GM12878 (cell line): ENCODE data around the gene TUT1. TPM values are rescaled to one million over a fixed set of nuclear protein-coding genes. Genes with fewer than 3 reads are reported as not detected.
A peak's percentile ranks its signal among the peaks of the same experiment; 100 is the strongest.

Source experiments
- ATAC-seq: fragments of 200-7000 bp; cut with Tn5 transposase; 3 replicates; pipeline ENCODE4 v1.9.1; 2020; ENCODE audit warnings: mild to moderate bottlenecking, moderate library complexity
- BruUV-seq: library from RNA; stranded (reverse); fragments of 400-500 nt; replicated peaks from 2 replicates; lab custom pipeline; 2021; lab: Mats Ljungman, UMichigan
- CTCF ChIA-PET: fragments of 300-600 bp; sonication (Branson Sonifier 250); formaldehyde crosslinking; extraction: SDS; loops from one replicate; lab custom pipeline; 2021; ENCODE audit warnings: inconsistent platforms; lab: Yijun Ruan, JAX
- POLR2A ChIA-PET: fragments of 350-600 bp; formaldehyde crosslinking; extraction: SDS; loops from one replicate; lab custom pipeline; 2021; ENCODE audit warnings: inconsistent platforms; lab: Charles Lee
- RAD21 ChIA-PET: fragments of 300-600 bp; sonication (Branson Sonifier 250); formaldehyde crosslinking; loops from one replicate; lab custom pipeline; 2023; ENCODE audit warnings: antibody characterized with exemption; ENCODE audit not compliant: unreplicated experiment; lab: Charles Lee
- SMC1A ChIA-PET: fragments of 300-600 bp; sonication (Branson Sonifier 250); formaldehyde crosslinking; loops from one replicate; lab custom pipeline; 2023; ENCODE audit not compliant: unreplicated experiment, uncharacterized antibody; lab: Charles Lee
- DNase-seq: peaks from one replicate; pipeline ENCODE4 v3.0.0-alpha.2; 2011; ENCODE audit warnings: low read depth, low spot score
- FAIRE-seq: peaks from 3 replicates; lab custom pipeline; 2011; peaks lifted over from hg19 to GRCh38; lab: Jason Lieb, UNC
- H2AFZ ChIP-seq: 2 replicates; pipeline ENCODE4 v1.6.0; 2011; ENCODE audit warnings: low read depth, low read length, control low read depth; ENCODE audit not compliant: control insufficient read depth
- H3K27ac ChIP-seq: 2 replicates; pipeline ENCODE4 v1.5.1; 2011; ENCODE audit warnings: control low read depth; ENCODE audit not compliant: control insufficient read depth, insufficient read depth
- H3K27me3 ChIP-seq, 2 experiments: replicated peaks in 1 of 2; 2 replicates each; pipeline versions ENCODE4 v1.6.0 to v1.6.1; 2011; ENCODE audit warnings: low read length in 1 of 2; ENCODE audit not compliant: control insufficient read depth in 2 of 2, insufficient read depth in 2 of 2
- H3K36me3 ChIP-seq, 2 experiments: 2 replicates each; pipeline ENCODE4 v1.5.1; 2011; ENCODE audit warnings: low read length in 1 of 2; ENCODE audit not compliant: control insufficient read depth in 2 of 2, insufficient read depth in 2 of 2
- H3K4me1 ChIP-seq: 2 replicates; pipeline ENCODE4 v1.6.1; 2011; ENCODE audit warnings: mild to moderate bottlenecking, low read length, moderate library complexity, mixed read lengths; ENCODE audit not compliant: control insufficient read depth, insufficient read depth
- H3K4me2 ChIP-seq: 2 replicates; pipeline ENCODE4 v1.6.0; 2011; ENCODE audit warnings: control low read depth; ENCODE audit not compliant: control insufficient read depth, insufficient read depth
- H3K4me3 ChIP-seq: fragments of 200-600 bp; sonication (generic); 2 replicates; pipeline ENCODE4 v1.5.1; 2016
- H3K79me2 ChIP-seq: 2 replicates; pipeline ENCODE4 v1.6.0; 2011; ENCODE audit warnings: low read length; ENCODE audit not compliant: control insufficient read depth, insufficient read depth
- H3K9ac ChIP-seq: 2 replicates; pipeline ENCODE4 v1.8.0; 2011; ENCODE audit warnings: low read length, control low read depth, mixed read lengths; ENCODE audit not compliant: control insufficient read depth, insufficient read depth
- H3K9me3 ChIP-seq: replicated peaks from 3 replicates; pipeline ENCODE4 v1.5.1; 2011; ENCODE audit warnings: mild to moderate bottlenecking, low read length; ENCODE audit not compliant: control insufficient read depth, insufficient read depth
- H4K20me1 ChIP-seq: 2 replicates; pipeline ENCODE4 v1.6.0; 2011; ENCODE audit not compliant: control insufficient read depth, insufficient read depth
- NRF1 ChIP-seq: conservative IDR thresholded peaks from 2 replicates; pipeline ENCODE4 v1.6.1; 2011; ENCODE audit warnings: mild to moderate bottlenecking, low read depth, low read length, improper control_type of control experiment
- WGBS: methylation state at CpG from one replicate; pipeline ENCODE4 v1.1.6; 2016; ENCODE audit warnings: low lambda C conversion rate; ENCODE audit not compliant: insufficient replicate concordance, insufficient coverage; ENCODE audit errors: missing lambda C conversion rate; 5-methylcytosine and 5-hydroxymethylcytosine counted together
- in situ Hi-C: fragments of 300-500 bp; cut with MboI; formaldehyde crosslinking; loops from 9 replicates; pipeline ENCODE4 v1.14.3; 2018; ENCODE audit warnings: mixed read lengths
- intact Hi-C: fragments of 100-400 bp; cut with micrococcal nuclease; formaldehyde crosslinking; loops from one replicate; pipeline ENCODE4 v1.14.2; 2022; ENCODE audit not compliant: unreplicated experiment
- polyA plus RNA-seq, 11 experiments: library from polyadenylated mRNA; depleted of rRNA in 4 of 11; unstranded in 6 of 11; stranded (reverse) in 5 of 11; fragments of >200 nt; fragmentation: Nextera tagmentation in 4 of 11; fragmentation: Illumina TruSeq in 1 of 11; extraction: Ambion mirVana in 4 of 11; extraction: Trizol in 1 of 11; gene quantifications; 1 replicate in 1 of 11; 2 replicates in 10 of 11; pipeline versions ENCODE4 v1.2.1 to v1.2.3, GENCODE V29; 2011 to 2016; ENCODE audit warnings: inconsistent platforms in 2 of 11, missing spikeins in 2 of 11, low read depth in 1 of 11
- total RNA-seq, 4 experiments: library from RNA; depleted of rRNA in 3 of 4; stranded (reverse); fragments of >200 nt in 3 of 4; fragmentation: Illumina TruSeq in 1 of 4; extraction: Trizol in 1 of 4; gene quantifications; 2 replicates each; pipeline versions ENCODE4 v1.2.1 to v1.2.3, GENCODE V29; 2013 to 2021
- TF ChIP-seq, protein P1 (sequence below), 3 experiments: IDR thresholded peaks in 2 of 3; conservative IDR thresholded peaks in 1 of 3; 2 replicates each; pipeline ENCODE4 v1.5.1; 2011; ENCODE audit warnings: low read depth in 3 of 3, low read length in 3 of 3, mild to moderate bottlenecking in 3 of 3, control low read depth in 2 of 3, moderate library complexity in 2 of 3, inconsistent platforms in 1 of 3, mixed read lengths in 1 of 3; ENCODE audit not compliant: control insufficient read depth in 2 of 3, insufficient read depth in 1 of 3; ENCODE audit errors: extremely low read depth in 1 of 3

TUT1 gene
- total and polyA plus RNA-seq, 10 of the 15 experiments (the other 5 are each of a cell fraction or from before 2014, with no cell fraction given), result 1.1 to 29.9 (median 16.2) TPM

DNA sequence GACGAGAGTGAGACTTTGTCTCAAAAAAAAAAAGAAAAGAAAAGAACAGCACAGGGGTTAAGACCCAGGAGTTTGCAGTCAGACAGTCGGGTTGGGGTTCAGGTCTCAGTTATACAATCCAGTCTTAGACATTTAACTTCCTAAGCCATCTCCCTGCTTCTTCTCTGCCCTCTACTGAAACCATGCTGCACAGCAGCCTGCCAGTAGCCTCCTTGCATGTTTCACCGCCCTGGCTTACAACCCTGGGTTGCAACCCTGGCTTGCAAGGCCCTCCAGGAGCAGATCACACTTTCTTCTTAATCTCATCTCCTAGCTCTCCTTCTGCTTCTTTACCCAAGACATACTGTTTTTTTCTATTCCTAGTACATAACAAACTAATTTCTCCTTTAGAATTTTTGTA lies 36.4 kb upstream of the TUT1 start:
- Histone ChIP-seq H3K4me3 (no peak overlapping the region), H3K27ac (no peak overlapping the region), H3K9ac (no peak overlapping the region), H4K20me1 (no peaks in the 10 kb centered on the region), H3K4me1 (no peaks in the 10 kb centered on the region), H3K27me3 (no peaks in the 10 kb centered on the region), H3K4me2 (no peak overlapping the region), H3K79me2 (no peaks in the 10 kb centered on the region), H2AFZ (no peak overlapping the region), H3K9me3 (no peaks in the 10 kb centered on the region), H3K36me3 (peaks cover 38 to 40% of the 10 kb centered on the region in 2 experiments)
- no TSS peak for BruUV-seq
- ChIA-PET POLR2A (interaction anchor here (1.0 kb wide), 1 partner anchor 14 kb away, joined by 3 read pairs; no protein-coding TSS in a partner anchor), SMC1A (interaction anchor here (0.9 to 1.5 kb wide), 2 partner anchors 13 to 17 kb away, joined by 4 read pairs; no protein-coding TSS in a partner anchor), RAD21 (no interaction called here), CTCF (no interaction called here)
- TF ChIP-seq NRF1, result no peak
- TF ChIP-seq, protein P1, sequence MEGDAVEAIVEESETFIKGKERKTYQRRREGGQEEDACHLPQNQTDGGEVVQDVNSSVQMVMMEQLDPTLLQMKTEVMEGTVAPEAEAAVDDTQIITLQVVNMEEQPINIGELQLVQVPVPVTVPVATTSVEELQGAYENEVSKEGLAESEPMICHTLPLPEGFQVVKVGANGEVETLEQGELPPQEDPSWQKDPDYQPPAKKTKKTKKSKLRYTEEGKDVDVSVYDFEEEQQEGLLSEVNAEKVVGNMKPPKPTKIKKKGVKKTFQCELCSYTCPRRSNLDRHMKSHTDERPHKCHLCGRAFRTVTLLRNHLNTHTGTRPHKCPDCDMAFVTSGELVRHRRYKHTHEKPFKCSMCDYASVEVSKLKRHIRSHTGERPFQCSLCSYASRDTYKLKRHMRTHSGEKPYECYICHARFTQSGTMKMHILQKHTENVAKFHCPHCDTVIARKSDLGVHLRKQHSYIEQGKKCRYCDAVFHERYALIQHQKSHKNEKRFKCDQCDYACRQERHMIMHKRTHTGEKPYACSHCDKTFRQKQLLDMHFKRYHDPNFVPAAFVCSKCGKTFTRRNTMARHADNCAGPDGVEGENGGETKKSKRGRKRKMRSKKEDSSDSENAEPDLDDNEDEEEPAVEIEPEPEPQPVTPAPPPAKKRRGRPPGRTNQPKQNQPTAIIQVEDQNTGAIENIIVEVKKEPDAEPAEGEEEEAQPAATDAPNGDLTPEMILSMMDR (IDR thresholded peaks at IDR 0.05 in 2 of 3, conservative IDR thresholded peaks at IDR 0.05 in 1 of 3; ENCODE audit: control insufficient read depth in 2 of 3, extremely low read depth in 1 of 3, insufficient read depth in 1 of 3, low read depth in 3 of 3, low read length in 3 of 3), result 0 out of 6 replicates have a peak, but pooled peaks of 1 of the 3 experiments have one; percentile 10
- ATAC-seq (no peak), FAIRE-seq (no peak), DNase-seq (no peak)
- intact Hi-C loops (no loop called here), in situ Hi-C loops (no loop called here)
- 83% methylated on average over 2 of the region's 3 CpGs for WGBS
